ENCODE measurements around the gene GALR2. TPM values are rescaled to one million over a fixed set of nuclear protein-coding genes. Genes with fewer than 3 reads are reported as not detected.
"Not testable (repeated sequence)": the region's sequence is repeated elsewhere in the genome, so short reads cannot be mapped to it uniquely, and the experiment has no call there.

GALR2 gene
- polyA plus RNA-seq, 3 donors: 0.21 to 0.25 (median 0.22) TPM

DNA sequence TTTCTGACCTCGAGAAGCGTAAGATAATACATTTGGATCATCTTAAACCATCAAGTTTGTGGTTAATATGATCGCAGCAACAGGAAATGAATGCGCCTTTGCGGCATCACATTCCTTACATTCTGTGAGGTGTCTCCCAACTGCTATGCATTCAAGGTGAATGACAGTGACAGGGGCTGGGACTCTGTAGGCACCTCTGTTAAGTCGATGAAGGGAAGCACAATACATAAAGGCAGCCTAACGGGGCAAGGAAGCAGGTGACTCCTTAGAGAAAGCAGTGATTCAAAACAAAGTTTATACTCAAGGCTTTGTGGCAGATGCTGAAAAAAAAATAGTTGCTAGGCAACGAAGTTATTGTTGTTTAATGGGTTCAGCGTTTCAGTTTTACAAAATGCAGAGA lies 25.9 kb upstream of the GALR2 start:
- H3K27ac ChIP-seq (ENCODE audit: low read depth, low read length): no peak overlapping the region
- 80 to 84% (median 82%) methylated on average over 9 of the region's 9 CpGs for WGBS, 3 donors

DNA sequence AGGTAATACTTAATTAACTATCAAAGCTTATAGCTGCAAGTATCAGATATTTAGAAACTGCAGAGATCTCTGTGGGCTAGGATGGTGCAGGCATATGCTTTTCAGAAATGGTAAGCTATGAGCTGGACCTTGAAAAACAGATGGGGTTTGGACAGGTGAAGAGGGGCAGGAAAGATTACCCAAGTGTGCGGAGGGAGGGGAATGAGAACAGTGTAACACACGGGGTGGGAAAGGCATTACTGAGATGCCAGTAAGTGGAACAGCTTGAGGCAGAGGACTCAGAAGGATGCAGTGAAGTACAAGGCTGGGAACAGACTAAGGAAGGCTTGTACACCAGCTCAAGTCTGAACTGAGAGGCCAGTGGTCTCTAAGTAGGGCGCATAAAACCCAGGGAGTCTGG lies 25.3 kb upstream of the GALR2 start:
- WGBS, 3 donors: 81 to 88% (median 83%) methylated on average over 3 of the region's 3 CpGs
- H3K27ac ChIP-seq (ENCODE audit: low read depth, low read length): no peak overlapping the region

DNA sequence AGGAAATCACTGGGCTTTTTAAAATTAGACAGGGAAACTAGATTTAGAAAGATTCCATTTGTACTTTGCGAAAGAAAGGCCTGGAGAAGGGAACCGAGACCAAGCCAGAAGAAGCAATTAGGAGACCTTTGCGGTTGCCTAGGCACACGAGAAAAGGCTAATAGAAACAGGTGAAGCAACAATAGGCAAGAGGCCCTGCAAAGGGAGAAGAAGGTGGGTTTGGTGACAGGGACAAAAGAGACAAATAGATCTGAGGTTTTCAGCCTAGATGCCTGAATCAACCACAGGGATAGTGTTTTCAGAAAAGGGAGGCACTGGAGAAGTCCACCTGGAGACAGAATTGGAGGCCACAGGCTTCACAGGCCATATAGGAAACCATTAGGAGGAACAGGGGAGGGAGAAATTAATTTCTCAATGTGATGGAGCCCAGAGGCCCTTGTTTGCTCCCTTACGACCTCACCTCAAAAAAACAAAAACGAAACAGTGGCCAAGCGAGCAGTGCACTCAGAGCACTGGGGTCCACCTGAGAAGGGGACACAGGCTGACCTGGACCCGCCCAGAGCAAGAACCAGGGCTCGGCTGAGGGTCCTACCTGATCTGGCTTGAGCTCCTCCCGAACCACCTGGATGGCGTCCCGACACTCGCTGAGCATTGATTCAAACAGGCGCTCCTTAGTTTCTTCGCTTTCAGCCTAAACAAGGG lies 24.6 kb upstream of the GALR2 start:
- 92% methylated on average over 15 of the region's 15 CpGs for whole genome bisulfite sequencing, 3 donors

GRCh38 chr17:76050538-76051467 lies 23.8 kb upstream of the GALR2 start:
- H3K27ac ChIP-seq (ENCODE audit: low read depth, low read length): no peak overlapping the region
- WGBS, 3 donors: 78 to 96% (median 88%) methylated on average over 11 of the region's 11 CpGs

More for the DNA sequence above, 24.6 kb upstream of the GALR2 start:
- no peak overlapping the region for H3K27ac ChIP-seq (ENCODE audit: low read depth, low read length)

GRCh38 chr17:76051561-76051960 lies 23.0 kb upstream of the GALR2 start:
- no peak overlapping the region for H3K27ac ChIP-seq (ENCODE audit: low read depth, low read length)
- WGBS, 3 donors: 59 to 86% (median 86%) methylated on average over 6 of the region's 6 CpGs

DNA sequence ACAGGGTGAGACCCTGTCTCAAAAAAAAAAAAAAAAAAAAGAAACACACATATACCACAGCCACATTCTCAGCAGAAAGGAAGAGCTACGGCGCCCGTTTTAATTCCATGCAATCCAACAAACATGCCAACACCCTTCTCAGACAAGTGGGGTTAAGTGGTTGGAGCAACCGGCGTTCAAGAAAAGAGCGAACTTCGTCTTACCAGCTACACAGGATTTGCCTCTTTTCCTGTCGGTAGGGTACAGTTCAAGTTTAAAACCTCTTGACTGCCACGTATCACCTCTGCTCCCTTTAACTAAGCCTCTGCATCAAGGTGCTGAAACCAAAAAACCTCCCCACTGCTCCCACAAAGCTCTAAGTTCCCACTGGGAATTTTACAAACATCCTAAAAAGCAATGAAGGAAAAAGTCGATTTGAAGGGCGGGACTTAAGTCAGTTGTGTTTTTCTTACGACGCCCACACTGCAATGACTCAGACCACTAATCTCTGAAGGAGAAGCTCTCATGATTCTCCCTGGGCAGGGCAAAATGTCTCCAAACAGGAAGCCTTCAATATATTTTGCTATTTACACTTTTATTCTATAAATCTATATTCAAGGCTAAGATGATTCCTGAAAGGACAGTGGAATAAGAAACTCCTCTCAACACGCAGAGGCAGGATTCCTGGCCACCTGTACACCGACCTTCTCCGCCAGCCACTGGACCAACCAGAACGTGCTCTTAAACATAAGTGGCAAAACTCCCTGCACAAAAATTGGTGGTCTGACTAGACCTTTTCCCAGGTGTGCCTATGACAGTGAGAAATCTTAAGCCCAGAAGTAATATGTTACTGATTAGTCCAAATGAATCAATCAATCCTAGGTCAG lies 21.1 kb upstream of the GALR2 start:
- 82 to 86% (median 85%) methylated on average over 17 of the region's 17 CpGs for WGBS, 3 donors

DNA sequence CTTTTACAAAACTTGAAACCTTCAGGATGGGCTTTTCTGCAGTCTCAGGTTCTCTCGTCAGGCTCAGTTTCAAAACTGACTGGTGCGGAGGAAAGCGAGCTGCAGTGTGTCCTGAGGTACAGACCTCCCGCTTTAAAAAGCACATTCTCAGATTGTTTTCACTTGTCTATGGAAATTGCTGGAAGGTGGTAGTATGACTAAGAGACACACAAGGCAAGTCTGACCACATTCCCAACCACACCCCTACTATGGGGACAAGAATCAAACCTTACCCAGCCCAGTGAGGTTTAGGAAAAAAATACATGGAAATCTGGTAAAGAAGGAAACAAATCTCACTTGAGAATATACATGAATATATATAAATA lies 20.5 kb upstream of the GALR2 start:
- H3K27ac ChIP-seq (ENCODE audit: low read depth, low read length): no peak overlapping the region
- WGBS, 3 donors: 85 to 99% (median 97%) methylated on average over 4 of the region's 4 CpGs

More for the DNA sequence above, 21.1 kb upstream of the GALR2 start:
- H3K27ac ChIP-seq (ENCODE audit: low read depth, low read length): no peak overlapping the region

DNA sequence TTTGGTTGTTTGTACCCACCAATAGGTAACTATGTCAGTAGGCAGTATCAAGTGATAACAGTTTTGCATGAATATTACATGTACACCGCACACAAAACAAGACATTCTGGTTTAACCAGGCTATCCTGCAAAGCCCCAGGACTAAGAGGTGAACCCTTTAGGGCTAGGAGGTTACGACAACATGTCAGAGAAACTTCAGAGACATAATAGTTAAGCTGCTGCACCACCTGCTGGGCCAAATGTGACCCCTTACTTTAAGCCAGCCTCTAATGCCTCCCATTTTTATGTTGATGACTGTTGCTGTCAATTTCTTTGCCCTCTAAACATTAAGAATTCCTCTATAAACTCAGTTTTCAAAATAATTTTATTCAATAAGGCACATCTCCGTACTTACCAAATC lies 17.7 kb upstream of the GALR2 start:
- no peak overlapping the region for H3K27ac ChIP-seq (ENCODE audit: low read depth, low read length)
- WGBS, 3 donors: 66 to 91% (median 91%) methylated on average over 3 of the region's 3 CpGs

GRCh38 chr17:76058264-76058663 lies 16.3 kb upstream of the GALR2 start:
- 87 to 93% (median 88%) methylated on average over 6 of the region's 6 CpGs for WGBS, 3 donors
- H3K27ac ChIP-seq (ENCODE audit: low read depth, low read length): not testable (repeated sequence)

GRCh38 chr17:76063875-76064546 lies 10.6 kb upstream of the GALR2 start:
- WGBS, 3 donors: 84 to 88% (median 85%) methylated on average over 15 of the region's 15 CpGs
- no peak overlapping the region for H3K27ac ChIP-seq (ENCODE audit: low read depth, low read length)

DNA sequence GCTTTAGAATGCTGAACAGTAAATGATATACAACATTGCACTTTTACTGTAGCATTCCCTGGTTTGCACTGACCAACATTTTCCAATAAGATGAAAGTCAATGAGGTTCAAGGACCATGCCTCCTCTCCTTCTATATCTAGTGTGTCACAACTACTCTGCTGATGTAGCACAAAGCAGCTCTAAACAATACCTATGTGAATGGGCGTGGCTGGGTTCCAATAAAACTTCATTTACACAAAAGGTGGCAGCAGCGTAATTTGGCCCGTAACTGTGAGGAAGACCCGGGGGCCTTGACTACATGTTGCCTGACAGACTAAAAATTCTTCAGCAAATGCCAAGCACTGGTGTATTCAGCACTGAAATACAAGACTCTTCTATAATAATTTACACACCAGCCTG lies 8.8 kb upstream of the GALR2 start:
- WGBS, 3 donors: 82 to 93% (median 86%) methylated on average over 4 of the region's 4 CpGs
- H3K27ac ChIP-seq (ENCODE audit: low read depth, low read length): no peak overlapping the region

DNA sequence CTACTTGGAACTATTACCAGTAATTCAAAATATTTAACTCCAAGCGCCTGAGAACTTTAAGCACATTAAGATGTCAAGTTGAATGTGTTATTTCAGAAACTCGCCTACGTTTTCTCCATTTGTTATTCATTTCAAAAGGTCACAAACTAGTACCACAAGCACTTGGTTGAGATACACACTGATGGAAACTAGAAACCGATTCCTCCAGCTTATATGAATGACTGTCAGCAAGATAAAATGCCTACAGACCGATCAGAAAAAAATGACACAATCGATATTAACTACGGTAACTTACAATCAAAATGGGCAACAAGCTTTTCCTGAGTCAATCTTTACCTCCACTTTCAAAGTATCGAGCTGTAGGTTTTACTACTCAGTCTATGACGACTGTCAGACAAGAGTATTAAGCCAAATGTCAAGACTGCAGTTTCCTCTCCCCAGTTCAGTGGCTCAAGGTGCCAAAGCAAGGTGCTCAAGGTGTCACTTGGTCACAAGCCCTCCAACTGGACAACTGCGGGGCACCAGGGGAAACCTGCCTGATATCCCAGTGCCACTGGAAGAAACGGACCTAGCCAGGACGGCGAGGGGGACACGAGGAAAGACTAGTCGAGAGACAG lies 2.9 kb upstream of the GALR2 start:
- WGBS, 3 donors: 4 to 16% (median 12%) methylated on average over 15 of the region's 15 CpGs
- no peak overlapping the region for H3K27ac ChIP-seq (ENCODE audit: low read depth, low read length)

DNA sequence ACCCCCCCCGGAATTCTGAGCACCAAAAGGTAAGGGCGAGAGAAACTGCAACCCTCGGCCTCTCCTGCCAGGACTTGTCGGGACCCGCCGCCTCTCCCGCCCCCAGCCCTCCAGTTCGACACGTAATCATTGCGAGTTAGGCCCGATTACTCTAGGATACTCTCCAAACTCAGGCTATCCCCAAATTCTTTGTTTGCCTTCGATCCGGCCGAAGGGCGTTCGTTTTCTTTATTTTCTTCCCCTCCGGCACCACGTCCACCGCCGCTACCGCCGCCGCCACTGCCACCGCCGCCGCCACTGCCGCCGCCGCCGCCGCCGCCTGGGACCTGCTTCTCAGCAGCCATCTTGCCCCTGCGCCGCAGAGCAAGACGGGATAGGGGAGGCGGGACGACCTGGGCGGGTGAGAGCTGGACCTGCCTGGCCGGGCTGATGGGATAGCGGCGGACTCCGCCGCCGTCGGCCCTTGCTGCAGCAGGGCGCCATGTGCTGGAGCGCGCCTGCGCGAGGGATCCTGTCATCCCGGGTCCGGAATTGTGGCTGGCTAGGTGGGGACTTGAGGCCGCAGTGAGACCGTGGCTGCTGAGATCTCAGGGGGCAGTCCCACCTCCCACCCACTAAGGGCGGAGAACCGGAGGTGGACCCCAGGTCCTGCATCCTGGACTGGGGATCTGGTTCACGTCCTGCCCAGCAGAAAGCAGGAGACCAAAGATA lies 2.3 kb upstream of the GALR2 start, which contains the start of gene SRP68:
TSS of gene SRP68 (minus strand) at position 370 of the 711 bp plus-strand sequence. CDS start at position 344, 26 bp downstream.
- 0% methylated on average over 44 to 57 of the region's 57 CpGs for WGBS, 3 donors

GRCh38 chr17:76075364-76076145 lies 974 bp downstream of the GALR2 start:
- WGBS, 3 donors: 3 to 25% (median 4%) methylated on average over 46 to 48 of the region's 48 CpGs
- no peak overlapping the region for H3K27ac ChIP-seq (ENCODE audit: low read depth, low read length)

More for the DNA sequence above, 2.3 kb upstream of the GALR2 start, which contains the start of gene SRP68:
- no peak within 1 kb of the TSS for H3K27ac ChIP-seq (ENCODE audit: low read depth, low read length)

DNA sequence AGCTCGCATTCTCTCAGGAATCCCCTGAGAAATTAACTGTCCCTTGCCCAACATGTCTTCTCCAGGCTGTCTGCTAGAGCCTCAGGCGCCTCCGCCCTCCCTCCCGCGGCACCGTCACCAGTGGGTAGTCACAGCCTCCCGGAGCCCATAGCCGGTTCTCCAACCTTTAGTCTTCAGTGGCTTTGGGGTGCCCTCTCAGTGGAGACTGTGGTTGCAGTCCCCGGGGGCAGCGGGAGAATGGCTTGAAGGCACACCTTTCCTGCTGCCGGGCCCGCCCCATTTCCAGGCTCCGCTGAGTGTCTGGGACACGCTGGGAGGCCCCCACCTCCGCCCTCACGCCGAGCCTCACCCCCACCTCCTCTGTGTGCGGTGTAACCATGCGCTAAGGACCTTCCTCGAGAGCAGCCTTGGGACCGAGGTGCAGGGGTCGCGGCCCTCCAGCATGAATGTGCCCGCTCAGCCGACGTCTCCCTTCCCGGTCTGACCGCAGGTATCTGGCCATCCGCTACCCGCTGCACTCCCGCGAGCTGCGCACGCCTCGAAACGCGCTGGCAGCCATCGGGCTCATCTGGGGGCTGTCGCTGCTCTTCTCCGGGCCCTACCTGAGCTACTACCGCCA lies 1.7 kb downstream of the GALR2 start:
- no peak overlapping the region for H3K27ac ChIP-seq (ENCODE audit: low read depth, low read length)
- WGBS, 3 donors: 4 to 23% (median 5%) methylated on average over 38 to 41 of the region's 41 CpGs
